NCI-H146 treated with DMSO at 0.1 percent for 48 hours (cell line): Measurements from ENCODE around the gene SHKBP1.

ENCODE experiments used
- DNase-seq: peaks from one replicate; lab custom pipeline; 2025; ENCODE audit not compliant: unreplicated experiment; lab: John Stamatoyannopoulos, UW

Gene SHKBP1

DNA sequence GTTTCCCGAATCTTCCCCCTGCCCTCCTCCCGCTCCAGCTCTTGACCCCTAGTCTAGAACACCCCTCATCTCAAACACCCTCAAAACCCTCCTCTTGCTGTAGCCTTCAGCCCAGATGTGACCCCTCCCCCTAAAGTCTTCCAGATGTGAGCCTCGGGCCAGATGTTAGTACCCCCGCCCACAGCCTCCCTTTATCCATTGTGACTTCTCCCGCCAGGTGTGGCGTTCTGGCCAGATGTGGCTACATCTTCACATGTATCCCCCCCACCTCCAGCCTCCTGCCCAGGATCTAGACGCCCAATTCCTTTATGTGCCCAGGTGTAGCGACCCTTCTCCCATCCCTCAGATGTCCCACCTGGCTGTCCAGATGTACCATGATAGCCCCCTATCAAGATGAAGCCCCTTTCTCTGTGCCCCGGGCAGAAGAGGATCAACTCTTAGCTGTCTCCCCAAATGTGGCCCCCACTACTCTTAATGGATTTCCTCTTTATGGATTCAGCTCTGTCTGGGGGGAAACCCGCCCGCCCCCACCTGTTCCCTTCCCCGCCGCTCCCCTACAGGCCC is 24.0 kb downstream of the SHKBP1 start:
- DNase-seq = no peak

DNA sequence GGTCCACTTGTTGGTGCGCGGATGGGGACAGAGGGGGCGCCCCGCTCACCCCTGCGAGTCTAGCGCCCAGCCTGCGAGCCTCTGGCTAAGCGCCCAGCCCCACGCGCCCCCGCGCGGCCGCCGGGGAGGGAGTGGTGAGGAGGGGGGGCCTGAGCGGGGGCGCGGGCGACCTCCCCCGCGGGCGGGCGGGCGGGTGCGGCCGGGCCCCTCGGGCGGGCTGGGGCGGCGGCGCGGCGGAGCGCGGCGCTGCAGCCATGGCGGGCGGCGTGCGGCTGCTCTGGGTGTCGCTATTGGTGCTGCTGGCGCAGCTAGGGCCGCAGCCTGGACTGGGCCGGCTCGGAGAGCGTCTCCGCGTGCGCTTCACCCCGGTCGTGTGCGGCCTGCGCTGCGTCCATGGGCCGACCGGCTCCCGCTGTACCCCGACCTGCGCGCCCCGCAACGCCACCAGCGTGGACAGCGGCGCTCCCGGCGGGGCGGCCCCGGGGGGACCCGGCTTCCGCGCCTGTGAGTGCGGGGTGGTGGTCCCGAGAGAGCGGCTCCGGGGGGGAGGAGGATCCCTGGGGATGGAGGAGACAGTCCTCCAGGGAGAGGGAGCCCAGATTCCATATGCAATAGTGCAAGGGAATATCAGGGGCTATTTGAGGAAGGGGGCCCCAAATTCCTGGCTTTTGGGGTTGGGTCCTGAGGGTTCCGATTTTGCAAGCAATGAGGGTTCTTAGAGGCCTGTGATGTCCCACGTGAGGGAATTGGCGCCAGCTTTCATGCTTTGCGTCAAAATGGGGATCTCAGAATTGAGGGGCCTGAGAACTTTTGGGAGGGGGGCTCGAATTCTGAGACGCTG is 24.7 kb downstream of the SHKBP1 start, which contains the start of gene LTBP4:
TSS of gene LTBP4 (plus strand) at position 236 of the 841 bp plus-strand sequence. CDS start at position 255, 19 bp downstream.
- no peak for DNase-seq

DNA sequence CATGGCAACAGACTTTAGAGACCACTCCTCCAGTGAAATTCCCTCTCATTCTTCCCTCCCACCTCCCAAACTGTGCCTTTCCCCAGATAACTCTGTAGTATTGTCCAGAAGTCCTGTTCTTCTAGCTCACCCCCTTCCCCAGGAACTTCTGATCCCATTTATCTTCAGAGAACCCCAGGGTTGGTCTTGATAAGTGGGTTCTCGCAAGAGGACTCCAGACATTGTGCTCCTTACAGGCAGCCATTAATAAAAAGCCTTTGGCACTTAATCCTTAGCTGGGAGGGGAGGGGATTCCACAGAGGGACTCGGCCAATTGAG is 26.4 kb downstream of the SHKBP1 start:
- no peak for DNase-seq

DNA sequence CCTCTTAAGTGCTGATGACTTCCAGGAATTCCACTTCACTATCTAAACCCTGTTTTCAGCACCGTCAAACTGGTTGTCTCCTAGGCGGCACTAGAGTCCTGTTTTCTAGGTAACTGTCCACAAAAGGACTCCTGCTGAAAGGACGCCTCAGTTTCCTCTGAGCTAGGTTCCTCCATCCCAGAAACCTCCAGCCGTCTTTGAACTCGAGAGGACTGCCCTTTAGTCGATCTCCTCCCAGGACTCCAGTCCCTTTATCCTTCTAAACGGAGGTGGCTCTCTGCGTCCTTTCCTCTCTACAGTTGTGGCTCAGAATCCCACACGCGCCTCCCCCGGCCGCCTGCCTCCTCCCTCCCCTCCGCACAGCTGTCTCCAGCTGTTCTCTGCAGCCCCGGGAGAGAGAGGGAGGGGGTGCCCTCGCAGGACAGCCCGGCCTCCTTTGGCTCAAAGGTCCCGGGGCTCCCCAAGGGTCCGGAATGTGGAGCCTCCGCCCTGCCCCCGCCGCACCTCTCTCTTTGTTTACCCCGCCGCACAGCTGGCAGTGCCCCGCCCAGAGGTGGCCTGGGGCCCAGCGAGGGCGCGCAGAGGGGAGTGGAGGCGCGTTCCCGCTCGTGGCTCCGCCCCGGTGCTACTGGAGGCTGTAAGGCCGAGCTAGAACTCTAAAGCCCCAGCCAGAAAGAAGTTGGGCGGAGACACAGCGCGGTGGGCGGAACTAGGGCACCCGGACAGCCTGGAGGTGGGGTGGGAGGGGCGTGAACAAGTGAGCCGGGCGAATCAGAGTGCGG is 26.9 kb downstream of the SHKBP1 start:
- DNase-seq = peak; percentile 91

DNA sequence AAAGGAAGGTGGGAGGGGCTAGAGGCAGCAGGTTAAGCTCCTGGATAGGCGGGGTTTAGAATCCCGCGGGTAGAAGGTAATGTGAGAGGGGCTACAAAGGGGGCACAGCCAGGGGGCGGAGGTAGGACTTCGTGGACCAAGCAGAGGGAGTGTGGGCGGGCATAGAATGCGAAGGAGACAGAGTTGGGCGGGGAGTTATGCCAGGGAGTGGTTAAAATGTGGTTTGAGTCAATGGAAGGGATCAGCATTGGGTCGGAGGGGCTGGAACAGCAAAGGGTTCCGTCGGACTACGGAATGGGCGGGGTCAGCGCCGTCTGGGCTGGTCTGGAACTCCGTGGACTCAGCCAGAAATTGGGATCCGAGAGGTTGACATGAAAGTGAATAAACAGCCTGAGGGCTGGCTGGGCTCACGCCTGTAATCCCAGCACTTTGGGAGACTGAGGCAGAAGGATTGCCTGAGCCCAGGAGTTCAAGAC is 27.5 kb downstream of the SHKBP1 start:
- no peak for DNase-seq

DNA sequence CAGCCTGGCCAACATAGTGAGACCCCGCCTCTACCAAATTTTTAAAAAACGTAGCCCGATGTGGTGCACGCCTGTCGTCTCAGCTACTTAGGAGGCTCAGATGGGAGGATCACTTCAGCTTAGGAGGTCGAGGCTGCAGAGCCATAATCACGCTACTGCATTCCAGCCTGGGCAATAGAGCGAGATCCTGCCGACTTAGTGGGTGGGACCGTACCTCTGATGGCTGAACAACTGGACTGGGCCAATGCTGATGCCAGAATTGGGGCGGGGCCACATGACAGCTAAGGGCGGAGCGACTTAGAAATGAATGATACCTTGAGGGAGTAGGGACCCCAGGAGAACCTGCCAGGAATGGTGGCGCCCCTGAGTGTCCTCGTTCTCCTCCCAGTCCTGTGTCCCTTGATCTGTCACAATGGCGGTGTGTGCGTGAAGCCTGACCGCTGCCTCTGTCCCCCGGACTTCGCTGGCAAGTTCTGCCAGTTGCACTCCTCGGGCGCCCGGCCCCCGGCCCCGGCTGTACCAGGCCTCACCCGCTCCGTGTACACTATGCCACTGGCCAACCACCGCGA is 28.1 kb downstream of the SHKBP1 start:
- DNase-seq = no peak

DNA sequence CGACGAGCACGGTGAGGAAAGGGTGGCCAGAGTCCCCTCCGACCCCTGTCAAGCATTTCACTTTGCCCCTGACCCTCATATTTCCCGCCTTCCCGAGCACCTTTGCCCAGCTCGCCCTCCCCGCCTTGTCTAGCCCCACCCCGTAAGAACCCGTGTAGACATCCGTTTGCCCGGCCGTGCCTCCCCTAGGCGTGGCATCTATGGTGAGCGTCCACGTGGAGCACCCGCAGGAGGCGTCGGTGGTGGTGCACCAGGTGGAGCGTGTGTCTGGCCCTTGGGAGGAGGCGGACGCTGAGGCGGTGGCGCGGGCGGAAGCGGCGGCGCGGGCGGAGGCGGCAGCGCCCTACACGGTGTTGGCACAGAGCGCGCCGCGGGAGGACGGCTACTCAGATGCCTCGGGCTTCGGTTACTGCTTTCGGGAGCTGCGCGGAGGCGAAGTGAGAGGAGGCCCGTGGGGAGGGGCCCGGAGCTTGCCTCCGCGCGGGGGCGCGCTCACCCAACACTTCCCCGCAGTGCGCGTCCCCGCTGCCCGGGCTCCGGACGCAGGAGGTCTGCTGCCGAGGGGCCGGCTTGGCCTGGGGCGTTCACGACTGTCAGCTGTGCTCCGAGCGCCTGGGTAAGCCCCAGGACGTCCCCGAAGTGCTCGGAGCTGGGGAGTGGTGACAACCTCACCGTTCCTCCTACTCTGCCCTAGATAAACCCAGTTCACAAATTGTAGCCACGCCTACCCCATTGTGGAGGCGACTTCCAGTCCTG is 28.7 kb downstream of the SHKBP1 start:
- DNase-seq = peak; percentile 35

DNA sequence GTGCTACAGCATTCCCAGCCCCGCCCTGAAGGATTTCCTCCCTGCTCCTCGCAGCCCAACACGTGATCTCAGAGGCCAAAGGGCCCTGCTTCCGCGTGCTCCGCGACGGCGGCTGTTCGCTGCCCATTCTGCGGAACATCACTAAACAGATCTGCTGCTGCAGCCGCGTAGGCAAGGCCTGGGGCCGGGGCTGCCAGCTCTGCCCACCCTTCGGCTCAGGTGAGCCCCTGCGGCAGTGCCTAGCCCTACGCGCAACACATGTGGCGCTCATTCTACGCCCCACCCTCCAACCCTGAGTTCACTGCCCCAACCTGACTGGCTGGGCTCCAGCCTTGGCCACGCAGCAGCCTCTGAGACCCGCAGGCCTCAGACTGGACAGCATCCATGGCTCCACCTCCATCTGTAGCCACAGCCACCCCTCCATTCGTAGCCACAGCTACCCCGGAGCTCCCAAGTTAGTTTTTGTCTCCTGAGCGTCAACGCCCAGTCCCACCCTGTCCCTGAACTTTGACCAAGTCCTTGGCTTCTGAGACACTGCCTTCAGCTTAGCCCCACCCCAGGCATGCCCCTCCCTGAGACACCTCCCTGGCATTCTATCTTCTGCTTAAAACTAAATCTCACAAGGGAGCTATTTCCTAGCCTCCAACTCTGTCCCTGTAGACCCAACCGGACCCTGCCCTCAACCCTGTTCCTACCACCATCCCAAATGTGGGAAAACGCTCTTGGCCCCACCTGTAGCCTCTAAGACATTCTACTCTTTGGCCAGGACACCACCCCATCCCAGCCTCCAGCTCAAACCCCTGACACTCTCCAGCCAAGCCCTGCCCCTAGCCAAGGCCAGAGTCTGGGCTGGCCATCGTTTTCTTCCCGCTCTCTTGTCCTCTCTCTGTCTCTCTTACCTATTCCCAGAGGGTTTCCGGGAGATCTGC is 30.9 kb downstream of the SHKBP1 start:
- DNase-seq = no peak

DNA sequence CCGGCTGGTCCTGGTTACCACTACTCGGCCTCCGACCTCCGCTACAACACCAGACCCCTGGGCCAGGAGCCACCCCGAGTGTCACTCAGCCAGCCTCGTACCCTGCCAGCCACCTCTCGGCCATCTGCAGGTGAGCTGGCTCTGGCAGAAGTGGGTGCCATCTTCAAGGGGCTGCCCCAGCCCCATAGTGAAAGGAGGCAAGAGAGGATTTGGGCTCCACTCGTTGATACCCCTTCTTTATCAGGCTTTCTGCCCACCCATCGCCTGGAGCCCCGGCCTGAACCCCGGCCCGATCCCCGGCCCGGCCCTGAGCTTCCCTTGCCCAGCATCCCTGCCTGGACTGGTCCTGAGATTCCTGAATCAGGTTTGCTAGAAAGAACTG is 31.6 kb downstream of the SHKBP1 start:
- no peak for DNase-seq

DNA sequence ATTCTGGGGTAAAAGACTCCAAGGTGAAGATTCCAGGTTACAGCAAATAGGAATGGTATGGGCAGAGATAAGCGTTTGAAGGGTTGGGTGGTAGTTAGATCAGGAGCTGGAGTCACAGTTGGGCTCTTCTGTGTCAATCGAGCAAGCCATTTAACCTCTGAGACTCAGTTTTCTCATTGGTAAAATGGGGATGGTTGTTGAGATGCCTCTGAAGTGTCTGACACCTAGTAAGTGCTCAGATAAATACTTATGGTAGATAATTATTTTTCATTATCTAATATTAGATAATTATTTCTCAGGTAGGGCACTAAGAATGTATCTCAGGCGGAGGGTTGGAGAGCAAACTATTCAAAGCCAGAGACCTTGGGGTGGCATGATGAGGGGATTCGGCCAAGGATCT is 32.3 kb downstream of the SHKBP1 start:
- no peak for DNase-seq

DNA sequence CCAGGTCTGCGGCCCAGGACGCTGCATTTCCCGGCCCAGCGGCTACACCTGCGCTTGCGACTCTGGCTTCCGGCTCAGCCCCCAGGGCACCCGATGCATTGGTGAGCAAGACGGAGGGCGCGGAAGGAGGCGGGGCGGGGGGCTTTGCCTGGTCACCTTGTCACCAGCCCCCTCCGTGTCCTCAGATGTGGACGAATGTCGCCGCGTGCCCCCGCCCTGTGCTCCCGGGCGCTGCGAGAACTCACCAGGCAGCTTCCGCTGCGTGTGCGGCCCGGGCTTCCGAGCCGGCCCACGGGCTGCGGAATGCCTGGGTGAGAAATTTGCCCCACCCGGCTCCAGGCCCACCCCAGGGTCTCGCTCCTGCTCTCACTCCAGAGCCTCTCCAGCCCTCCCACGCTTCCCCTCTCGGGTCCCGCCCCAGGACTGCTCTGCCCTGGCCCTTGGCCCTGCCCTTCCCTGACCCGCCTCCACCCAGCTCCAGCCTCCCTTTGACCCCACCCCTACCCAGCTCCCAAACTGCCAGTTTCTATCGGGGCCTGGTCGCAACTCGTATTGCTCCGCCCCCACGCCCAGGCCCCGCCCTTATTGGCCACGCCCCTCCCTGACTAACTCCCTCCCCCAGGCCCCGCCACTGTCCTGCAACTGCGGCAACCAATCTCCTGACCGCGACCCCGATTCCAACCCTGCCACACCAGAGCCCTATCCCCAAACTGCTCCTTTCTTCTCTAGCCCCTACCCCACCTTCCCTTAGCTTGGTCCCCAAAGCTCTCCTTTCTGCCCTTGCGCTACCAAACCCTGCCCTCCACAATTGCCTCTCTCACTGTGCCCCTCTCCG is 33.1 kb downstream of the SHKBP1 start:
- DNase-seq = peak; percentile 20

DNA sequence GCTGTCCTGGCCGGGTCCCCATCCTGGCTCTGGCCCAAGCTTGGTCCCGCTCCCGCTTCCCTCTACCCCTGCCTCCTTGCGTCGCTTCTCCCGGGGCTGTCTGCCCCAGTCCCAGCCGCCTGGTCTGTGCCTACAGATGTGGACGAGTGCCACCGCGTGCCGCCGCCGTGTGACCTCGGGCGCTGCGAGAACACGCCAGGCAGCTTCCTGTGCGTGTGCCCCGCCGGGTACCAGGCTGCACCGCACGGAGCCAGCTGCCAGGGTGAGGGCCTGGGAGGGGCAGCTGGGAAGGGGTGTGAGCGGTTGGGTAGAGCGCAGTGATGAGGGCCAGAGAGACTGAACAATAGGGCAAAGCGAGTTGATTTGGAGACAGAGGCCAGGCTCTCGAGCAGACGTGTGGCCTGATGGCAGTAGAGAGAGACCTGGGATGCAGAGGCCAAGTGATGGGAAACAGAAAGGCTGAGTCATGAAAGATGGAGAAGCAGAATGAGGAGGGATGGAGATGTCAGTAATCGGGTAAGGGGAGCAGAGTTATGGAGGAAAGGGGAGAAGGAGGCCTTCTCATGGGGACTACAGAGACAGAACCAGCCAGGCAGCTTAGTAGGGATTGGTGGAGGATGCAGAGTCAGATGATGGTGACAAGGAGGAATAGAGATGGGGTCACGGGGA is 33.9 kb downstream of the SHKBP1 start:
- no peak for DNase-seq

DNA sequence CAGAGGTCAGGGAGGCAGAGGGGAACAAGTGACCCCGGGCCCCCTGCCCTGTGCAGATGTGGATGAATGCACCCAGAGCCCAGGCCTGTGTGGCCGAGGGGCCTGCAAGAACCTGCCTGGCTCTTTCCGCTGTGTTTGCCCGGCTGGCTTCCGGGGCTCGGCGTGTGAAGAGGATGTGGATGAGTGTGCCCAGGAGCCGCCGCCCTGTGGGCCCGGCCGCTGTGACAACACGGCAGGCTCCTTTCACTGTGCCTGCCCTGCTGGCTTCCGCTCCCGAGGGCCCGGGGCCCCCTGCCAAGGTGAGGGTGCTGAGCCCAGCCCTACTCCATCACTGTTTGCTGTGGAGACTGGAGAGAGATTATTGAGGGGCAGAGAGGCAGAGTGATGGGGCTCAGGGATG is 34.4 kb downstream of the SHKBP1 start:
- DNase-seq = no peak

DNA sequence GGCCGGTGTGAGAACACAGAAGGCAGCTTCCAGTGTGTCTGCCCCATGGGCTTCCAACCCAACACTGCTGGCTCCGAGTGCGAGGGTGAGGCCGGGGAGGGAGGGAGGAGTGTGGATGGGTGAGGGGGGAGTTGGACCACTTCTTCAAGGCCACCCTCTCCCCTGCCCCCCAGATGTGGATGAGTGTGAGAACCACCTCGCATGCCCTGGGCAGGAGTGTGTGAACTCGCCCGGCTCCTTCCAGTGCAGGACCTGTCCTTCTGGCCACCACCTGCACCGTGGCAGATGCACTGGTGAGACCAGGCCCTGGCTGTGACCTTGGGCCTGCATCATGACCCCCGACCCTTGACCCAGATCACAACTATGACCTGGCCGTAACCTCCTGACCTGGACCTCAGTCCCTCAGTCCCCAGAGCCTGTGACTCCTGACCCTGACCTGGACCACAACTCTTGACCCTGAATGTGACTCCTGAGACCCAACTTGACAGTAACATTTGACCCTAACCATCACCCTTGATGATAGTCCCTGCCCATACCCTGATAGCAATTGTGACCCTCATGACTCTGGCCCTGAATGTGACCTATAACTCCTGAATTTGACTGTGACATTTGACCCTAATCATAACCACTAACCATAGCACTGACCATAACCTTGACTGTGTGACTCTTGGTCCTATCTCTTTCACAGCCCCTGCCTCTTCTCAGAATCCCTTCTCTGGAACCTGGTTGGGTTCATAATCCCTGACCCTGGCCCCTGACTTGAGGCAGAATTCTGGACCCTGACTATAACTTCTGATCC is 35.4 kb downstream of the SHKBP1 start:
- no peak for DNase-seq

DNA sequence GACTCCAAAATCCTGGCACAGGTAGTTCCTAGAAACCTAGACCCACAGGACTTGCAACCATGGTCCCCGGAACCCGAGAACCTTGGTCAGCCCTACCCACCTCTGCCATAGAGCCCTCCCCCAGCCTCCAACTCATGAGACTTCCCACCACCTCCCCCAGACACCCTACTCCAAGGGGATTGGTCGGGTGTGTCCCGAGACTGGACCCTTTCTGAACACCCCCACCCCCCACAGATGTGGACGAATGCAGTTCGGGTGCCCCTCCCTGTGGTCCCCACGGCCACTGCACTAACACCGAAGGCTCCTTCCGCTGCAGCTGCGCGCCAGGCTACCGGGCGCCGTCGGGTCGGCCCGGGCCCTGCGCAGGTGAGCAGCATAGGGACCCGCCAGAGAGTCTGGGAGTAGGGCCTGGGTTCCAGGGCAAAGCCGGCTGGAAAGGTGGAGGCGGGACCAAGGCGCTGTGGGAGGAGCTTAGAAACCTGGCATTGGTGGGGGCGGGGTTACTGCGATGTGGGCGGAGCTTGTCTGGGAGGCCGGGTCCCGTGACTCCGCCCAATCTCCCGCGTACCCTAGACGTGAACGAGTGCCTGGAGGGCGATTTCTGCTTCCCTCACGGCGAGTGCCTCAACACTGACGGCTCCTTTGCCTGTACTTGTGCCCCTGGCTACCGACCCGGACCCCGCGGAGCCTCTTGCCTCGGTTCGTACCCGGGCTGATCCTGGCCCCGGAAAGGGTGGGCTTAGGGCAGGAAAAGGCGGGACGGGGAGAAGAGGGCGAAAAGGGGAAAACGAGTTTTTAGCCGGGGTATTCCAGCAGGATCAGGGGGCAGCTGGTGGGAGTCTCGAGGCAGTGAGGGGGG is 36.4 kb downstream of the SHKBP1 start:
- no peak for DNase-seq
